Measurements from ENCODE around the gene MC5R.
"Not testable (repeated sequence)": the region's sequence is repeated elsewhere in the genome, so short reads cannot be mapped to it uniquely, and the experiment has no call there.

Gene MC5R

DNA sequence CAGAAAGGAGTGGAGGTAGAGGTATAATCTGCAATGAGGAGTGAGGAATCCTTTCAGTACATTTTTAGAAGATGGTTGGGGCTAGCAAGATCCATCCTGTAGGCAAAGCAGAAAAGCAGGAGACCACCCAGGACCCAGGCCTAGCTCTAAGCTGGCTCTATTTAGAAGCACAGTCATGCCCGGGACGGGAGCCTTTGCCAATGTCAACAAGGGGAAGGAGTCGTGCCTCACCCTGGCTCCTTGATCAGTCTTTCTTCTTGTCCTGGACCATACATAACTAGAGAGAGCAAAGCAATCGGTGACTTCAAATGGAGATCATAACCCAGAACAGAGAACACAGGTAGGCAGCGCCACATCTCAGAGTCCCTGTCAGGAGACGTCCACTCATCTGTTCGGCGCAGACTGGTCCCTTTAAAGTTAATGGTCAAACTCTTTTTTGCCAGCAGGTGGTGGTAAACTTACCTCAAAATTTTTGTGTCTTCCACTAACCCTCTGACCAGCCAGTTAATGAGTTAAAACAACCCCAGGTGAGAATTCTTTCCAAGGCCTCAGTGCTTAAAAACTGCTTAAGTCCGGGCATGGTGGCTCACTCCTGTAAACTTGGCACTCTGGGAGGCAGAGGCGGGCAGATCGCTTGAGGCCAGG lies 8.0 kb downstream of the MC5R start:
- POLR2A ChIA-PET = no interaction called here
- DNase-seq (ENCODE audit: extremely low spot score) = peak; percentile 8
- CTCF ChIA-PET = interaction anchor here (0.7 kb wide), 1 partner anchor 195 kb away, joined by 4 read pairs; no protein-coding TSS in a partner anchor
- TF ChIP-seq SUZ12 (IDR thresholded peaks at IDR 0.05) (no peak), FOXK2 (IDR thresholded peaks at IDR 0.05) (no peak), ARNT (IDR thresholded peaks at IDR 0.05) (no peak), LEF1 (IDR thresholded peaks at IDR 0.05; ENCODE audit: borderline replicate concordance) (no peak), CTBP1 (IDR thresholded peaks at IDR 0.05; ENCODE audit: borderline replicate concordance) (no peak), ELF4 (IDR thresholded peaks at IDR 0.05) (no peak), FOXM1 (IDR thresholded peaks at IDR 0.05; ENCODE audit: borderline replicate concordance) (no peak), SP1 (IDR thresholded peaks at IDR 0.05) (no peak), TARDBP (IDR thresholded peaks at IDR 0.05) (no peak), HDGF (IDR thresholded peaks at IDR 0.05; ENCODE audit: borderline replicate concordance) (no peak), L3MBTL2 (conservative IDR thresholded peaks at IDR 0.05) (no peak)
- TF ChIP-seq, protein P1, sequence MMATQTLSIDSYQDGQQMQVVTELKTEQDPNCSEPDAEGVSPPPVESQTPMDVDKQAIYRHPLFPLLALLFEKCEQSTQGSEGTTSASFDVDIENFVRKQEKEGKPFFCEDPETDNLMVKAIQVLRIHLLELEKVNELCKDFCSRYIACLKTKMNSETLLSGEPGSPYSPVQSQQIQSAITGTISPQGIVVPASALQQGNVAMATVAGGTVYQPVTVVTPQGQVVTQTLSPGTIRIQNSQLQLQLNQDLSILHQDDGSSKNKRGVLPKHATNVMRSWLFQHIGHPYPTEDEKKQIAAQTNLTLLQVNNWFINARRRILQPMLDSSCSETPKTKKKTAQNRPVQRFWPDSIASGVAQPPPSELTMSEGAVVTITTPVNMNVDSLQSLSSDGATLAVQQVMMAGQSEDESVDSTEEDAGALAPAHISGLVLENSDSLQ (IDR thresholded peaks at IDR 0.05) = no peak

DNA sequence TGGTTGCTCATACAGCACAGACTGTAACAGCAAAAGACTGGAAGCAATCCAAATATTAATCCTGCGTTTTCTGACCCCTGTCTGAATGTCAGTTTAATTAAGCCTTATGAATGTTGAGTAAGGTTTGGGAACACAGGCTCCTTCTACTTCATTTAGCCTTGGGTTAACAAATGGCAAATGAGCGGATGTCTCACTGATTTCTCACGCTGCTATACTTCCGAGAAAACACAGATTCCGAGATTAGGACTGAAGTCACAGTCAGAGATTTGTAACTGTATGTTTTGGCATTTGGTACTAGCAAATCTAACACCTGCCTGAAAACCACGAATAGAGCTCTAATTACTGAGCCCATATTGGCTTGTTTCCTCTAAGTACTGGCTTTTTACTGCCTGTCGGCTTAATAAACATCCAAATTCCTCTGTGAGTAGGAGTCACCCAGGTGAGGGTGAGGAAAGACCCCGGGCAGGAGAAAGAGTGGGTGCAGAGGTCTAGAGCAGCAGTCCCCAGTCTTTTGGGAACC lies 10.6 kb downstream of the MC5R start:
- POLR2A ChIA-PET = no interaction called here
- TF ChIP-seq LEF1 (IDR thresholded peaks at IDR 0.05; ENCODE audit: borderline replicate concordance) = no peak
- TF ChIP-seq SP1 (IDR thresholded peaks at IDR 0.05) = no peak
- no peak for TF ChIP-seq FOXM1 (IDR thresholded peaks at IDR 0.05; ENCODE audit: borderline replicate concordance)
- no peak for TF ChIP-seq NFRKB (IDR thresholded peaks at IDR 0.05)
- no peak for TF ChIP-seq TARDBP (IDR thresholded peaks at IDR 0.05)
- no peak for TF ChIP-seq FOXK2 (IDR thresholded peaks at IDR 0.05)
- no peak for TF ChIP-seq SUZ12 (IDR thresholded peaks at IDR 0.05)
- no peak for TF ChIP-seq ARNT (IDR thresholded peaks at IDR 0.05)
- TF ChIP-seq BHLHE40 (IDR thresholded peaks at IDR 0.05; ENCODE audit: borderline replicate concordance) = no peak
- TF ChIP-seq ELF4 (IDR thresholded peaks at IDR 0.05) = no peak
- no peak for TF ChIP-seq HDGF (IDR thresholded peaks at IDR 0.05; ENCODE audit: borderline replicate concordance)
- no peak for TF ChIP-seq ZNF384 (IDR thresholded peaks at IDR 0.05)
- TF ChIP-seq FOXA1 (IDR thresholded peaks at IDR 0.05) = no peak
- no peak for TF ChIP-seq L3MBTL2 (conservative IDR thresholded peaks at IDR 0.05)
- TF ChIP-seq, protein P1 (IDR thresholded peaks at IDR 0.05) = no peak
- TF ChIP-seq CTBP1 (IDR thresholded peaks at IDR 0.05; ENCODE audit: borderline replicate concordance) = no peak
- no peak for DNase-seq (ENCODE audit: extremely low spot score)
- CTCF ChIA-PET = no interaction called here

DNA sequence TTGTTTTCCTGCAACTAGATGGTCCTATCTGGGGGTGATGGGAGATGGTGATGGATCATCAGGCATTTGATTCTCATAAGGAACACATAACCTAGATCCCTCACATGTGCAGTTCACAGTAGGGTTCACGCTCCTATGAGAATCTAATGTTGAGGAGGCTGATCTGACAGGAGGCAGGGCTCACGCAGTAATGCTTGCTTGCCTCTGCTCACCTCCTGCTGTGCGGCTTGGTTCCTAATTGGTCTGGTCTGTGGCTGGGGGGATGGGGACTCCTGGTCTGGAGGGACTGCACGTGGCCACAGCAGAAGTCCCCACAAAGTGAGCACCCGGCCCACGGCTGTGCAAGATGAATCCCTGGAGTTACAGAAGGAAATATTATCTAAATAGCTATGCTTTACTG lies 11.3 kb downstream of the MC5R start:
- DNase-seq (ENCODE audit: extremely low spot score) = no peak
- TF ChIP-seq SP1 (IDR thresholded peaks at IDR 0.05) (no peak), BHLHE40 (IDR thresholded peaks at IDR 0.05; ENCODE audit: borderline replicate concordance) (no peak), HDGF (IDR thresholded peaks at IDR 0.05; ENCODE audit: borderline replicate concordance) (no peak), ELF4 (IDR thresholded peaks at IDR 0.05) (no peak), L3MBTL2 (conservative IDR thresholded peaks at IDR 0.05) (no peak), SUZ12 (IDR thresholded peaks at IDR 0.05) (no peak), TARDBP (IDR thresholded peaks at IDR 0.05) (no peak), FOXK2 (IDR thresholded peaks at IDR 0.05) (no peak), LEF1 (IDR thresholded peaks at IDR 0.05; ENCODE audit: borderline replicate concordance) (no peak), CTBP1 (IDR thresholded peaks at IDR 0.05; ENCODE audit: borderline replicate concordance) (no peak), ARNT (IDR thresholded peaks at IDR 0.05) (no peak), FOXM1 (IDR thresholded peaks at IDR 0.05; ENCODE audit: borderline replicate concordance) (no peak), ZNF384 (IDR thresholded peaks at IDR 0.05) (no peak), NFRKB (IDR thresholded peaks at IDR 0.05) (no peak)
- TF ChIP-seq, protein P1 (IDR thresholded peaks at IDR 0.05) = no peak
- ChIA-PET CTCF (interaction anchor here (0.6 kb wide), 1 partner anchor 250 kb away, joined by 3 read pairs; no protein-coding TSS in a partner anchor), POLR2A (no interaction called here)

DNA sequence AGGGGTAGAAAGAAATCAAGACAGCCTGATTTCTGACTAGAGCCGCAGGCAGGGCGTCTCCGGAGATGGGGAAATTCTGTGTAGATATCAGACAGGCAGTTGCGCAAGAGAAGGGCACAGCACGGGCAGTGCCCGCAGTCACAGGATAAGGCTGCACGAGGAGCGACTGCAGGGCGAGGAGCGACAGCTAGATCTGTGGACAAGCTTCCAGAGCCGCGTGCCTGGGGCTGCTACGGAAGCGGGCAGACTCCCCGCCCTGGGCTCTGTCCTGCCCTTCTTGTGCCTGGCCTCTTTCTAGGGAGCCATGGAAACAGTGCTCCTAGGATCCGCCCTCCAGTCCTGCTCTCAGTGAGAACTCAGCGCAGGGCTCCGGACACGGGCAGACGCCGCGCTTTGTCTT lies 12.6 kb downstream of the MC5R start:
- DNase-seq (ENCODE audit: extremely low spot score) = no peak
- POLR2A ChIA-PET = no interaction called here
- TF ChIP-seq TARDBP (IDR thresholded peaks at IDR 0.05) (no peak), NFRKB (IDR thresholded peaks at IDR 0.05) (no peak), L3MBTL2 (conservative IDR thresholded peaks at IDR 0.05) (no peak), ELF4 (IDR thresholded peaks at IDR 0.05) (no peak), HDGF (IDR thresholded peaks at IDR 0.05; ENCODE audit: borderline replicate concordance) (no peak), SUZ12 (IDR thresholded peaks at IDR 0.05) (no peak), LEF1 (IDR thresholded peaks at IDR 0.05; ENCODE audit: borderline replicate concordance) (no peak), ZNF384 (IDR thresholded peaks at IDR 0.05) (no peak), SP1 (IDR thresholded peaks at IDR 0.05) (no peak), FOXK2 (IDR thresholded peaks at IDR 0.05) (no peak), ARNT (IDR thresholded peaks at IDR 0.05) (no peak), BHLHE40 (IDR thresholded peaks at IDR 0.05; ENCODE audit: borderline replicate concordance) (no peak)
- TF ChIP-seq, protein P1 (IDR thresholded peaks at IDR 0.05) = no peak
- CTCF ChIA-PET = no interaction called here

DNA sequence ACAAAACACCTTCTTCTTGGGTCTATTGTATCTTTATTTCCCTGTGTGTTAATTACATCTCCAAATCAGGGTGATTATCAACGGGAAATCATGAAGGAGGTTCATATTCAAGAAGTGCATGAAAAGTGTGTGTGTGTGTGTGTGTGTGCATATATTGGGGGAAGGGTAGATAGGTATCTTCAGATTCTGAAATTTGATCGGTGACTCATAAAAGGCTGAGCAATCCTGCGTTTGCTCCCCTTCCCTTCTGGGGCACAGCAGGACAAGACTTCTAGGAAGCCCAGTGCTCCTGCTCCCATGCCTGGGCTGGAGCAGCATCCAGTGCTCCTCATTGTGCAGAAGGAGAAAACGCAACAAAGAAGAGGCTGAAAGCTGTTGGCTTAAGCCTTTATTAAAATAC lies 25.8 kb downstream of the MC5R start:
- POLR2A ChIA-PET = no interaction called here
- CTCF ChIA-PET = no interaction called here
- no peak for DNase-seq (ENCODE audit: extremely low spot score)
- TF ChIP-seq FOXA1 (IDR thresholded peaks at IDR 0.05) = no peak
- TF ChIP-seq L3MBTL2 (conservative IDR thresholded peaks at IDR 0.05) = no peak
- no peak for TF ChIP-seq FOXK2 (IDR thresholded peaks at IDR 0.05)
- no peak for TF ChIP-seq ZNF384 (IDR thresholded peaks at IDR 0.05)
- no peak for TF ChIP-seq SUZ12 (IDR thresholded peaks at IDR 0.05)
- TF ChIP-seq NFRKB (IDR thresholded peaks at IDR 0.05) = no peak
- TF ChIP-seq TARDBP (IDR thresholded peaks at IDR 0.05) = no peak
- TF ChIP-seq CTBP1 (IDR thresholded peaks at IDR 0.05; ENCODE audit: borderline replicate concordance) = no peak
- TF ChIP-seq FOXM1 (IDR thresholded peaks at IDR 0.05; ENCODE audit: borderline replicate concordance) = no peak
- no peak for TF ChIP-seq HDGF (IDR thresholded peaks at IDR 0.05; ENCODE audit: borderline replicate concordance)
- no peak for TF ChIP-seq LEF1 (IDR thresholded peaks at IDR 0.05; ENCODE audit: borderline replicate concordance)
- TF ChIP-seq SP1 (IDR thresholded peaks at IDR 0.05) = no peak
- TF ChIP-seq ARNT (IDR thresholded peaks at IDR 0.05) = no peak
- TF ChIP-seq, protein P1 (IDR thresholded peaks at IDR 0.05) = no peak
- TF ChIP-seq ELF4 (IDR thresholded peaks at IDR 0.05) = no peak
- no peak for TF ChIP-seq BHLHE40 (IDR thresholded peaks at IDR 0.05; ENCODE audit: borderline replicate concordance)

DNA sequence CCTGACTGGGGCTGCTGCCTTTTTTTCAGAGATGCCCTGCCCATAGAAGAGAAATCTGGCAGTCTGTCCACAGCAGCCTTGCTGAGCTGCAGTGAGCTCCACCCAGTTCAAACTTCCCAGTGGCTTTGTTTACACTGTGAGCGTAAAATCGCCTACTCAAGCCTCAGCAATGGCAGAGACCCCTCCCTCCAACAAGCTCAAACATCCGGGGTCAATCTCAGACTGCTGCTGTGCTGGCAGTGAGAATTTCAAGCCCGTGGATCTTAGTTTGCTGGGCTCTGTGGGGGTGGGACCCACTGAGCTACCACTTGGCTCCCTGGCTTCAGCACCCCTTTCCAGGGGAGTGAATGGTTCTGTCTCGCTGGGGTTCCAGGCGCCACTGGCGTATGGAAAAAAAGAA lies 38.9 kb downstream of the MC5R start:
- POLR2A ChIA-PET; CTCF ChIA-PET; DNase-seq (ENCODE audit: extremely low spot score): not testable (repeated sequence)

All from HEK293T (cell line).